K562 (cell line): ENCODE measurements around the gene CST5.
"Not testable (repeated sequence)": the region's sequence is repeated elsewhere in the genome, so short reads cannot be mapped to it uniquely, and the experiment has no call there.

Source experiments
- CTCF ChIP-seq, 3 experiments: IDR thresholded peaks in 2 of 3; conservative IDR thresholded peaks in 1 of 3; 2 replicates each; pipeline ENCODE4 v1.5.1; 2011 to 2012; ENCODE audit warnings: low read length in 3 of 3, mild to moderate bottlenecking in 3 of 3, control low read depth in 2 of 3, improper control_type of control experiment in 1 of 3, inconsistent platforms in 1 of 3, low read depth in 1 of 3, mixed read lengths in 1 of 3, moderate library complexity in 1 of 3; ENCODE audit not compliant: insufficient read depth in 2 of 3
- DIDO1 ChIP-seq: fragments of 450-650 bp; IDR thresholded peaks from 2 replicates; pipeline ENCODE4 v1.6.1; 2016; ENCODE audit warnings: low read depth, missing biosample characterization, missing genetic modification characterization
- MXI1 ChIP-seq: IDR thresholded peaks from 2 replicates; pipeline ENCODE4 v1.6.1; 2011; ENCODE audit warnings: low read depth, mild to moderate bottlenecking, improper control_type of control experiment, low read length
- ZNF12 ChIP-seq: sonication (generic); formaldehyde crosslinking; IDR thresholded peaks from 2 replicates; pipeline ENCODE4 v1.4.0; 2020; ENCODE audit warnings: mild to moderate bottlenecking, missing genetic modification reagents

DNA sequence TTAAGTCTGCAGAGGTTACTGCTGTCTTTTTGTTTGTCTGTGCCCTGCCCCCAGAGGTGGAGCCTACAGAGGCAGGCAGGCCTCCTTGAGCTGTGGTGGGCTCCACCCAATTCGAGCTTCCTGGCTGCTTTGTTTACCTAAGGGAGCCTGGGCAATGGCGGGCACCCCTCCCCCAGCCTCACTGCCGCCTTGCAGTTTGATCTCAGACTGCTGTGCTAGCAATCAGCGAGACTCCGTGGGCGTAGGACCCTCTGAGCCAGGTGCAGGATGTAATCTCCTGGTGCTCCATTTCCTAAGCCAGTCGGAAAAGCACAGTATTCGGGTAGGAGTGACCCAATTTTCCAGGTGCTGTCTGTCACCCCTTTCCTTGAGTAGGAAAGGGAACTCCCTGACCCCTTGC, 22.8 kb upstream of the CST5 start:
- not testable (repeated sequence) for TF ChIP-seq DIDO1 (tag); CTCF (IDR thresholded peaks at IDR 0.05 in 2 of 3, conservative IDR thresholded peaks at IDR 0.05 in 1 of 3; ENCODE audit: insufficient read depth in 2 of 3, low read depth in 1 of 3, low read length in 3 of 3); MXI1; ZNF12 (CRISPR knock-in tag)
